Vagina (tissue), 2 donors: Measurements from ENCODE around the gene PLEKHA6. TPM values are rescaled to one million over a fixed set of nuclear protein-coding genes. Genes with fewer than 3 reads are reported as not detected.

Experiments
- DNase-seq, 2 donors: peaks; one replicate each; pipeline ENCODE4 v3.0.0-alpha.2; 2017; ENCODE audit errors: extremely low spot score in 2 of 2
- H3K27ac ChIP-seq: fragments of 200-600 bp; sonication (generic); one replicate; pipeline ENCODE4 v1.5.1; 2019
- H3K27me3 ChIP-seq: fragments of 200-600 bp; sonication (generic); one replicate; pipeline ENCODE4 v1.5.1; 2019
- H3K36me3 ChIP-seq, 2 donors: fragments of 200-600 bp; sonication (generic); one replicate each; pipeline ENCODE4 v1.5.1; 2017 to 2019
- H3K4me1 ChIP-seq: fragments of 200-600 bp; sonication (generic); one replicate; pipeline ENCODE4 v1.5.1; 2019
- H3K4me3 ChIP-seq, 2 donors: fragments of 200-600 bp; sonication (generic); 1 replicate in 1 of 2; 2 replicates in 1 of 2; pipeline ENCODE4 v1.5.1; 2016 to 2019
- H3K9me3 ChIP-seq: fragments of 200-600 bp; sonication (generic); one replicate; pipeline ENCODE4 v1.5.1; 2019
- CTCF ChIP-seq, 3 experiments: fragments of 450-650 bp in 2 of 3; fragments of 200-600 bp in 1 of 3; sonication (generic) in 1 of 3; IDR thresholded peaks; one replicate each; pipeline ENCODE4 v1.5.1; 2017 to 2019; ENCODE audit warnings: antibody characterized with exemption in 3 of 3, mild to moderate bottlenecking in 2 of 3, moderate library complexity in 2 of 3
- POLR2A ChIP-seq, 2 donors: fragments of 450-650 bp; IDR thresholded peaks; one replicate each; pipeline ENCODE4 v1.6.1; 2017; ENCODE audit warnings: antibody characterized with exemption in 2 of 2, mild to moderate bottlenecking in 2 of 2, moderate library complexity in 2 of 2
- POLR2AphosphoS5 ChIP-seq, 2 donors: sonication (generic); formaldehyde crosslinking; IDR thresholded peaks; one replicate each; pipeline ENCODE4 v1.9.0; 2017; ENCODE audit warnings: antibody characterized with exemption in 2 of 2, mild to moderate bottlenecking in 2 of 2, low read depth in 1 of 2; ENCODE audit not compliant: insufficient read depth in 1 of 2
- intact Hi-C: fragments of 100-400 bp; cut with DNase I; formaldehyde crosslinking; loops from one replicate; pipeline ENCODE4 v1.15.1; 2023
- total RNA-seq: library from RNA; depleted of rRNA; stranded (reverse); fragments of >200 nt; gene quantifications from one replicate; pipeline ENCODE4 v1.2.3, GENCODE V29; 2016

PLEKHA6 gene
- total RNA-seq, 1 donor from 2014 or later: 15.0 TPM

- no peak overlapping the region for H3K4me3 ChIP-seq
- no peaks in the 10 kb centered on the region for H3K27me3 ChIP-seq
- H3K36me3 ChIP-seq: no peaks in the 10 kb centered on the region
- intact Hi-C loops: no loop called here
- H3K9me3 ChIP-seq: no peaks in the 10 kb centered on the region
- no peak for DNase-seq
- no peak overlapping the region for H3K27ac ChIP-seq
- no peaks in the 10 kb centered on the region for H3K4me1 ChIP-seq
- no peak for TF ChIP-seq POLR2A (IDR thresholded peaks at IDR 0.05)
- no peak for TF ChIP-seq POLR2AphosphoS5 (IDR thresholded peaks at IDR 0.05; ENCODE audit: insufficient read depth in 1 of 2, low read depth in 1 of 2)
- no peak for TF ChIP-seq CTCF (IDR thresholded peaks at IDR 0.05)
These were observed 127.2 kb downstream of the PLEKHA6 start for GRCh38 chr1:204232526-204232925.

GRCh38 chr1:204230211-204230610 lies 129.5 kb downstream of the PLEKHA6 start:
- no peaks in the 10 kb centered on the region for H3K9me3 ChIP-seq
- TF ChIP-seq POLR2A (IDR thresholded peaks at IDR 0.05): no peak
- TF ChIP-seq POLR2AphosphoS5 (IDR thresholded peaks at IDR 0.05; ENCODE audit: insufficient read depth in 1 of 2, low read depth in 1 of 2): no peak
- no peaks in the 10 kb centered on the region for H3K4me1 ChIP-seq
- DNase-seq: no peak
- no peaks in the 10 kb centered on the region for H3K27me3 ChIP-seq
- no peak overlapping the region for H3K27ac ChIP-seq
- intact Hi-C loops: no loop called here
- no peaks in the 10 kb centered on the region for H3K36me3 ChIP-seq
- H3K4me3 ChIP-seq: no peak overlapping the region

GRCh38 chr1:204228896-204229295 lies 130.8 kb downstream of the PLEKHA6 start:
- H3K4me1 ChIP-seq: no peaks in the 10 kb centered on the region
- H3K36me3 ChIP-seq: no peaks in the 10 kb centered on the region
- no peak for TF ChIP-seq CTCF (IDR thresholded peaks at IDR 0.05)
- no peak for TF ChIP-seq POLR2AphosphoS5 (IDR thresholded peaks at IDR 0.05; ENCODE audit: insufficient read depth in 1 of 2, low read depth in 1 of 2)
- no peak overlapping the region for H3K4me3 ChIP-seq
- no peaks in the 10 kb centered on the region for H3K27me3 ChIP-seq
- H3K9me3 ChIP-seq: no peaks in the 10 kb centered on the region
- intact Hi-C loops: no loop called here
- no peak overlapping the region for H3K27ac ChIP-seq
- no peak for DNase-seq

- Histone ChIP-seq H3K27ac (no peak overlapping the region), H3K4me3 (no peak overlapping the region), H3K9me3 (no peaks in the 10 kb centered on the region), H3K27me3 (no peaks in the 10 kb centered on the region), H3K4me1 (no peaks in the 10 kb centered on the region), H3K36me3 (no peaks in the 10 kb centered on the region)
- intact Hi-C loops: no loop called here
- DNase-seq: no peak
- TF ChIP-seq POLR2A (IDR thresholded peaks at IDR 0.05) (no peak), CTCF (IDR thresholded peaks at IDR 0.05) (no peak), POLR2AphosphoS5 (IDR thresholded peaks at IDR 0.05; ENCODE audit: insufficient read depth in 1 of 2, low read depth in 1 of 2) (no peak)
These were observed 131.5 kb downstream of the PLEKHA6 start for GRCh38 chr1:204227996-204228785.

- intact Hi-C loops: no loop called here
- Histone ChIP-seq H3K4me1 (no peaks in the 10 kb centered on the region), H3K4me3 (no peak overlapping the region), H3K27me3 (no peaks in the 10 kb centered on the region), H3K36me3 (no peaks in the 10 kb centered on the region), H3K9me3 (no peaks in the 10 kb centered on the region), H3K27ac (no peak overlapping the region)
- no peak for DNase-seq
- TF ChIP-seq POLR2A (IDR thresholded peaks at IDR 0.05) (no peak), POLR2AphosphoS5 (IDR thresholded peaks at IDR 0.05; ENCODE audit: insufficient read depth in 1 of 2, low read depth in 1 of 2) (no peak), CTCF (IDR thresholded peaks at IDR 0.05) (no peak)
These were observed 132.4 kb downstream of the PLEKHA6 start for GRCh38 chr1:204227351-204227750.
